BJ (cell line): ENCODE measurements around the gene TANC1. TPM values are rescaled to one million over a fixed set of nuclear protein-coding genes. Genes with fewer than 3 reads are reported as not detected.

Experiments used
- CTCF ChIA-PET: fragments of 350-600 bp; formaldehyde crosslinking; extraction: SDS; loops from one replicate; lab custom pipeline; 2021; ENCODE audit warnings: antibody characterized with exemption, inconsistent platforms; lab: Yijun Ruan, JAX
- POLR2A ChIA-PET: fragments of 300-600 bp; sonication (Branson Sonifier 250); formaldehyde crosslinking; extraction: SDS; loops from one replicate; lab custom pipeline; 2021; ENCODE audit warnings: antibody characterized with exemption; lab: Charles Lee
- DNase-seq: peaks from one replicate; pipeline ENCODE4 v3.0.0-alpha.2; 2011; ENCODE audit warnings: low read depth
- H3K27me3 ChIP-seq: 2 replicates; pipeline ENCODE4 v1.6.0; 2011; ENCODE audit warnings: low read length; ENCODE audit not compliant: control insufficient read depth, insufficient read depth
- H3K36me3 ChIP-seq: 2 replicates; pipeline ENCODE4 v1.5.1; 2011; ENCODE audit warnings: low read length; ENCODE audit not compliant: control insufficient read depth, insufficient read depth
- H3K4me3 ChIP-seq: 2 replicates; pipeline ENCODE4 v1.5.1; 2011; ENCODE audit warnings: low read depth, mild to moderate bottlenecking, control low read depth, low read length
- polyA plus RNA-seq: library from polyadenylated mRNA; depleted of rRNA; stranded (reverse); fragments of >200 nt; gene quantifications from 2 replicates; pipeline ENCODE4 v1.2.3, GENCODE V29; 2011
- TF ChIP-seq, protein P1 (sequence below): IDR thresholded peaks from 2 replicates; pipeline ENCODE4 v1.5.1; 2011; ENCODE audit warnings: low read depth, mild to moderate bottlenecking, control low read depth, inconsistent platforms, low read length, moderate library complexity; ENCODE audit not compliant: insufficient read depth

Gene TANC1
- polyA plus RNA-seq, 1 experiment: 22.0 TPM

DNA sequence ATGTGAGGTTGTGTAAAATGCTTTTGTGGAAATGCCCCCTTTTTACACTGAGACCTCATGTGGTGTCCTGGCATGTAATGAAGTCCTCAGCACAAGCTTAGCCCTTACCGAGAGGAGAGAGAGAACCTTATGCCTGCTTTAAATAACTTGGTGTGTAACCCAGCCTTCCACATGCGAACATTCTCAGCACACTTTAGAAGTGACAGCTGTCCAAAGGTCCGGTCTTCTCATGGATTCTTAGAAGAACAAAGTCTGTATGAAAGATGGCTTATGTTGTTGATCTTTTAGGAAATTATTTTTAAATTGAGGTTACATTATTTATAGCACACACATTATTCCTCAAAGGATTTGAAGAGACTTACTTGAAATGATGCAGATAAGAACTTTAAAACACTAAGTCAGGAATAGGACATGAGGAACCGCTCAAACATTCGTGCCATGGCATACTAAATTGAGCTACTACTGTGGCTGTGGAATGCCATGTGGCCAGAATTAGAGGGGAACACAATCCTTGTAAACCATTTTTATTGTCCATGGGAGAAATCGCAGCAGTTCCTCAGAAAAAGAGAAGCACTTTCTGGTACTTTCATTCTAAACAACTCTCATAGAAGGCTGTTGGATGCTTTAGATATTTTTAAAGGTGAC is 238.4 kb downstream of the TANC1 start:
- peak; percentile 80 for DNase-seq
- no peaks in the 10 kb centered on the region for H3K27me3 ChIP-seq
- ChIA-PET CTCF (interaction anchor here (0.5 to 2.3 kb wide), 3 partner anchors 8 to 318 kb away, joined by 3 to 8 read pairs (median 3); no protein-coding TSS in a partner anchor), POLR2A (interaction anchor here (0.6 kb wide), 1 partner anchor 71 kb away, joined by 7 read pairs; no protein-coding TSS in a partner anchor)
- no peaks in the 10 kb centered on the region; the same call in 1 of the 2 replicates for H3K36me3 ChIP-seq
- H3K4me3 ChIP-seq: no peak overlapping the region
- TF ChIP-seq, protein P1, sequence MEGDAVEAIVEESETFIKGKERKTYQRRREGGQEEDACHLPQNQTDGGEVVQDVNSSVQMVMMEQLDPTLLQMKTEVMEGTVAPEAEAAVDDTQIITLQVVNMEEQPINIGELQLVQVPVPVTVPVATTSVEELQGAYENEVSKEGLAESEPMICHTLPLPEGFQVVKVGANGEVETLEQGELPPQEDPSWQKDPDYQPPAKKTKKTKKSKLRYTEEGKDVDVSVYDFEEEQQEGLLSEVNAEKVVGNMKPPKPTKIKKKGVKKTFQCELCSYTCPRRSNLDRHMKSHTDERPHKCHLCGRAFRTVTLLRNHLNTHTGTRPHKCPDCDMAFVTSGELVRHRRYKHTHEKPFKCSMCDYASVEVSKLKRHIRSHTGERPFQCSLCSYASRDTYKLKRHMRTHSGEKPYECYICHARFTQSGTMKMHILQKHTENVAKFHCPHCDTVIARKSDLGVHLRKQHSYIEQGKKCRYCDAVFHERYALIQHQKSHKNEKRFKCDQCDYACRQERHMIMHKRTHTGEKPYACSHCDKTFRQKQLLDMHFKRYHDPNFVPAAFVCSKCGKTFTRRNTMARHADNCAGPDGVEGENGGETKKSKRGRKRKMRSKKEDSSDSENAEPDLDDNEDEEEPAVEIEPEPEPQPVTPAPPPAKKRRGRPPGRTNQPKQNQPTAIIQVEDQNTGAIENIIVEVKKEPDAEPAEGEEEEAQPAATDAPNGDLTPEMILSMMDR: no peak

DNA sequence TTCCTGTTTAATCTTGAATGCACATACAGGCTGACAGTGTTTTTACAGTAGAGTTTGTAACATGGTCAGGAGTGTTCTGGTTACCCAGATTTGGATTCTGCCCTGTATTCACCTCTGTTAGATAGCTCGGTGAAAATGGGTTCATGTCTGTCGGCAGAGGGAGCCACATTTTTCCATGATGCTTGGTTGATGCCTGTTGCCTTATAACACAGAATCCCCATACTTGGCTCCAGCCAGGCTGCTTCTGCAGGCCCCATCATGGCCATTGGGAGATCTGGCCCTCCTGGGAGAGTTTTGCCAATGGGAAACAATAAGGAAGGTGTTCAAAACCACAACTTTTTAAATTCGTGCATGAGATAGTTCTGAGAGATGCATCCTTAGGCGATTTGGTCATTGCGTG is 240.0 kb downstream of the TANC1 start:
- Histone ChIP-seq H3K4me3 (no peak overlapping the region), H3K36me3 (no peaks in the 10 kb centered on the region; the same call in 1 of the 2 replicates), H3K27me3 (no peaks in the 10 kb centered on the region)
- TF ChIP-seq, protein P1: no peak
- no peak for DNase-seq
- POLR2A ChIA-PET: no interaction called here
- CTCF ChIA-PET: no interaction called here

DNA sequence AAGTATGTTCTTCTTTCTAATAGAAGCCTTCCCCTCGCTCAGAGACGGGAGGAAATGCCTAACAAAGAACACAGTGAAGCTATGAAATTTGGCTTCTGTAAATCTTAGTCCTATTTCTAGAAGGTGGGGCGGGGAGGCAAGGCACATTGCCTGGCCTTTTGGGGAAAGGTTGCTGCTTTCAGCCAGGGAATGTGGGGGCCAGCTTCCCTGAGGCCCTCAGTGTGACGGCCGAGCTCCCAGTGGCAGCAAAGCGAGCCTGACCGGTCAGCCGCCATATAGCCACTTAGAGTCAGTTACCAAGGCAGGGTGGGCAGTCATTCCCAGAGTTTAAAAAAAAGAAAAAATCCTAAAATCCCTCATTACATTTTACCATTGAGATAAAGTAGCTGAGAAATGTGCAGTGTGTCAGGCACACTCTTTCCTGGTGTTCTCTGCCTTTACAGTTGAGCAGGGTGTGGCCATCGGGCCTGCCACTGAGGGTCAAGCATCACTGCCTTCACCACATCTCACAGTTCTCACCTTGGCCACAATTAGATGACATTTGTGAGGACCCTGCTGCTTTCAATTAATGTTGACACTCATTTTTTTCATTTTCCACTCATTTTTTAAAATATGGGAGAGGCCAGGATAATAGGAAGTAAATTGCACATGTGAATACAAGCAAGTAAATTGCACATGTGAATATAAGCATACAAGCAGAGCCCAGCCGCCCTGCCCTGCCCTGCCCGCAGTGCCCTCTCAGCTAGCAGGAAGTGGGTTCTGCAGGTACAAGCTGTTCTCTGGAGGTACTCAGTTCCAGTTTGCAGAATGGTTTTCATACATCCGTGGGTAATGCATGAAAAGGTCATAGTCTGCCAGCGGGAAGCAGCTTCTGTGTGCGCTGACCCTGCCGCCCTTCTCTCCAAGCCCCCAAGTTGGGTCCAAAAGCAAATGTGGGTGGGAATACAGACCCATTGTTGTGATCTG is 241.2 kb downstream of the TANC1 start:
- ChIA-PET POLR2A (no interaction called here), CTCF (no interaction called here)
- no peak for DNase-seq
- Histone ChIP-seq H3K4me3 (no peak overlapping the region), H3K36me3 (no peaks in the 10 kb centered on the region; the same call in none of the 2 replicates), H3K27me3 (no peaks in the 10 kb centered on the region)
- TF ChIP-seq, protein P1: no peak

DNA sequence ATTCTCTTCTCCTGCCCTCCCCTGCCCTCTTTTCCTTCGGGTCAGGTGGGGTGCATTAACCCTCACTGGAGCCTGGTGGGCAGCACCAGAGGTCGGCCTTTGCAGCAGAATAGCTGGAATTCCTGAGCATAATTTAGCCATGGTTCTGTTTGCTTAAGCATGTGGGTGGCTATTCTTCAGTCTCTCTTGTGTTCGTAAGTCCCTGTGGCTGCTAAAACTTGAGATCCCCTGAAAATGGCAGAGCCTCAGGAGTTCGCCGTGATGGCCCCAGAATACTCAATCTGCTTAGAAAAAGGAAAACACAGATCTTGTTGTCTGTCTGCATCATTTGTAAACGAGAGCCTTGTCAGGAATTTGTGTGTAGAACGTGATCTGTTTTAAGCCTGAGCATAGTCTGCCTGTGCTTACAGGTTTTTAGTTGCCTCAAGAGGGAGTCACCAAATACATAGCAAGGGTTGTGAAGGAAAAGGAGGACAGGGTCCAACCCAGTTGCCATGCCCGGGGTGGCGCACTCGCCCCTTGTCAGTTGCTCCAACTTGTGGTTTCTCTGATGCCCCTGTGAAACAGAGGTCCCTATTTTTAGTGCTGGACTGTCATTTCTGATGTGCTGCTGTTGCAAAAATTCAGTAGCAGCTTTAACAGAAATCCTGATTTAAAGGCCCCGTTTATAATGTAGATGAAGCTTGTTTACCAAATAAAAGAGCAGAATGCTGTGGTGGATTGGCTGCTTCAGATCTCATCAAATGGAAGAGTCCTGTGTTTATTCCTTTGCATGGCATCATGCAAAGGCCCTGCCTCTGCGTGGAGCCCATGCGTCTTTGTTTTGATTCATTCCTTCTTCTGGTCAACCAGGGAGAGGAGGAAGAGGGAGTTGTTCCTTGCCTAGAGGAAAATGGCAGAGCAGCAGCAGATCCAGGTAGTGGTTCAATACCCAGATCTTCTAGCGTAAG is 243.3 kb downstream of the TANC1 start:
- Histone ChIP-seq H3K27me3 (no peaks in the 10 kb centered on the region), H3K4me3 (no peak overlapping the region), H3K36me3 (peaks cover 7% of the 10 kb centered on the region)
- no peak for DNase-seq
- ChIA-PET CTCF (interaction anchor here (0.6 to 1.6 kb wide), 3 partner anchors 10 to 393 kb away, joined by 3 to 4 read pairs (median 4); no protein-coding TSS in a partner anchor), POLR2A (no interaction called here)
- TF ChIP-seq, protein P1: no peak
